AG10803 (cell line): ENCODE results near the gene PRDM16.

ENCODE experiments used
- DNase-seq: peaks from one replicate; pipeline ENCODE4 v3.0.0; 2010; ENCODE audit warnings: low read depth
- H3K4me3 ChIP-seq: 2 replicates; pipeline ENCODE4 v1.5.1; 2011; ENCODE audit warnings: mild to moderate bottlenecking, low read length, control low read depth
- TF ChIP-seq, protein P1 (sequence below): conservative IDR thresholded peaks from 2 replicates; pipeline ENCODE4 v1.5.1; 2011; ENCODE audit warnings: mild to moderate bottlenecking, low read length, control low read depth, inconsistent platforms

Gene PRDM16

DNA sequence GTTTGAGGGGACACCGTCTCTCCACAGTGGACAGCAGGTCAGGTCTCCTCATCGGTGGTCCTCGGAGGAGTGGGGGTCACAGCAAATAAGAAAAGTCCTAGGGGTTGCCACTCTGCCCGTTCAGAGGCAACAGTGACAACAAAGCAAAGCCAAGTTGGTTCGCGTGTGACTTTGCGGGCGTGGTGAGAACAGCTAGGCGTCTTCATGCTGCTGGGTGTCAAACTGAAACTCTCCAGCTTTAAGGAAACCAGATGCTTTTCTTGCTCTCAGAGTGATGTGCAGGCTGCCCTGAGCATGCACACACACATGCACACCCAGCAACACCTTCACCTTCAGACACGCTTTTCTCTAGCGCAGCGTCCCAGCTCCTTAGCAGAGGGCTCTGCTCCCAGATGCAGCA lies 315.4 kb downstream of the PRDM16 start:
- TF ChIP-seq, protein P1, sequence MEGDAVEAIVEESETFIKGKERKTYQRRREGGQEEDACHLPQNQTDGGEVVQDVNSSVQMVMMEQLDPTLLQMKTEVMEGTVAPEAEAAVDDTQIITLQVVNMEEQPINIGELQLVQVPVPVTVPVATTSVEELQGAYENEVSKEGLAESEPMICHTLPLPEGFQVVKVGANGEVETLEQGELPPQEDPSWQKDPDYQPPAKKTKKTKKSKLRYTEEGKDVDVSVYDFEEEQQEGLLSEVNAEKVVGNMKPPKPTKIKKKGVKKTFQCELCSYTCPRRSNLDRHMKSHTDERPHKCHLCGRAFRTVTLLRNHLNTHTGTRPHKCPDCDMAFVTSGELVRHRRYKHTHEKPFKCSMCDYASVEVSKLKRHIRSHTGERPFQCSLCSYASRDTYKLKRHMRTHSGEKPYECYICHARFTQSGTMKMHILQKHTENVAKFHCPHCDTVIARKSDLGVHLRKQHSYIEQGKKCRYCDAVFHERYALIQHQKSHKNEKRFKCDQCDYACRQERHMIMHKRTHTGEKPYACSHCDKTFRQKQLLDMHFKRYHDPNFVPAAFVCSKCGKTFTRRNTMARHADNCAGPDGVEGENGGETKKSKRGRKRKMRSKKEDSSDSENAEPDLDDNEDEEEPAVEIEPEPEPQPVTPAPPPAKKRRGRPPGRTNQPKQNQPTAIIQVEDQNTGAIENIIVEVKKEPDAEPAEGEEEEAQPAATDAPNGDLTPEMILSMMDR, result no peak
- DNase-seq, result no peak

DNA sequence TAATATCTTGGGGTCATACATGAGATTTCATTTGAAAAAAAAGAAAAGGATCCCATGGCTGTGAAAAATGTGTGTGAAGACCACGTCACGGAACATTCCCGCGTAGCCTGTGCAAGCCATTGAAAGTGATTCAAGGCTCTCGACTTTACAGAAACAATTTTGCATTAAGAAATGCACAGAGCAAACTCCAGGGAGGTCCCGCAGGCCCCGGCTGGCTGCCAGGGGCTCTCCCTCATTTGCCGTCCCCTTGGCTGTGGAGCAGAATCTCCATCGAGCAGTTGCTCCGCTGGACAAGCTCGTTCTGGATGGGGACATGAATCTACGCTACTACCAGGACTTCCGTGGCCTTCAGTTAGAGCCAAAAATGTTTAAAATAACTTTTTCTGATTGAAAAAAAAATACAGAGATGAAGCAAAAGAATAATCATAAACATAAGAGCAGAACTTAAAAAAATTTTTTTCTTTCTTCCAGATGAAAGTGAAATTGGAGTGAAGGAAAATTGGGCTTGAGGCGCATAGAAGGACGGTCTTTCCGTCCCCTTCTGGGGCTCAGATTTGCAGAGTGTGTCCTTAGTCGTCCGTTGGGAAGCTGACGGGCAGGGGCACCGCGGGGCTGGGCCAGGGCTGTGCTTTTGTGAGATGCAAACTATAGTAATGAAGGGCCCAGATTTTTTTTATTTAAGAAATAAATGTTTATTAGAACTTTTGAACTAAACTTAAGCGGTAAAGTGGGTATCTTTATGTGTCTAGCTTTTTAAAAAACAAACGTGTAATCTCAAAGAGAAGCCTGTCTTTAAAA lies 317.4 kb downstream of the PRDM16 start:
- H3K4me3 ChIP-seq, result no peak overlapping the region
- DNase-seq, result no peak
- TF ChIP-seq, protein P1, result no peak

More for the DNA sequence above, 315.4 kb downstream of the PRDM16 start:
- H3K4me3 ChIP-seq, result no peak overlapping the region

DNA sequence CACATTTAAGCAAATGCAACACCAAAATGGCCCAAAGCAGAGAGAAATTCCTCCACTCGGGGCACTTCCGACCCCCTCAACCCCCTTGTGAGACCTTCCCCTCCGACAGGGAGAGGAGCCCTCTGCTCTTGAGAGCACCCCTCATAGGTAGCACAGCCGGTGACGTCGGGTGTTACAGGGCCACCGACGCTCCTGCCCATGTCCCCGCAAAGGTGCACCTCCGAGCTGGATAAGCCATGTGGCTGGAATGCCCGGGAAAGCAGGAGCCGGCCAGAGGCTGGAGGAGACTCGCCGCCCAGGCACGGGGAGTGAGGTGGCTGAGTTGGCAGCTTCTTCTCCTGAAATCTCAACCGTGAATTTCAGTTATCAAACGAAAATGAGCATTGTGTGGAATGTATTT lies 318.4 kb downstream of the PRDM16 start:
- H3K4me3 ChIP-seq, result no peak overlapping the region
- DNase-seq, result no peak
- TF ChIP-seq, protein P1, result no peak

DNA sequence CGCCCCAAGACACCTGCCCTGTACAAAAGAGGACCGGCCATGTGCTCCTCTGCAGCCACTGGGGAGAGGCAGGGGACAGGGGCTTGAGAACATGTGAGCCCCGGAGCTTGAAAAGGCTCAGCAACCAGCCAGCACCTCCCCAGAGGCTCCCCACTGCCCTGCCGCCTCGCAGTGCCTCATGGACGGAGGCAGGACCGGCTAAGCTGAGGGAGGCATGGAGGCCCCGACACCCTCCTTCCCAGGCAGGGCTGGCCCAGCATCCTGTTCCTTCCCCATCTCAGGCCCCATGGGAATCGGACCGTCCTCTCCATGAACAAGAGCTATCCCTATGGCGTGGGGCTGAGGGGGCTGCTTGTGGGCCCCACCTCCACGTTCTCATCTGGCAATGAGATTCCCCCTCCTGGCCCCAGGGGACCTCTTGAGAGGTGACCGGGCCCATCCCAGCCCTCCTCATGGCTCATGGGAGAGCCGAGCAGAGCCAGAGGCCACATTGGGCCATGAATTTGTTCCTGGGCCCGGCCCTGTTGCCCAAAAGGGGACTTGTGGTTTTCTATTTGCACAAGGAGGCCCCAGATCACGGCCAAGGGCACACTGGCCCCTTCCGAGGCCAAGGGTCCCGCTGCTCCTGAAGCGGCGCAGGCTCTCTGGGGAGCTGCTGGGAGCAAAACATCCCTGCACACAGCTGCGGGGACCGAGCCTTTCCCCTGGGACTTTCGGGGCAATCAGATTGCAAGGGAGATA lies 320.3 kb downstream of the PRDM16 start:
- TF ChIP-seq, protein P1, result no peak
- DNase-seq, result no peak

DNA sequence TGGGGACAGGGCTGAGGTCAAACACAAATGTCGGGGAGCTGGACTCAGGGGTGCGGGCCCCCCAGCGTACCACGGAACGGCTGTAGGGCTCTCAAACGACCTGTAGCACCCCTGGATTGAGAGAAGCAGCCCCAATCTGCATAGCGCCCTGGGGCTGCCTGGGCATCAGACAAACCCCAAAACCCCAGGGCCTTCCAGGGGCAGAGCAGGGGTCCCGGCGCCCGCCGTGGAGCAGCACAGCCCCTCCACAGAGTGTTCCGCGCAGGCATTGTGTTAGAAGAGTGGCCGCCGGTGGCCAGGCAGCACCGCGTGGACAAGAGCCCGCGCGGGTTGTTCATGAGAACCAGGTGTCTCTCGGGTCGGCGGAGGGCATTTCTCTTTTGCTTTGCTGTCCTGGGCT lies 321.3 kb downstream of the PRDM16 start:
- TF ChIP-seq, protein P1, result no peak
- H3K4me3 ChIP-seq, result no peak overlapping the region
- no peak for DNase-seq

More for the DNA sequence above, 320.3 kb downstream of the PRDM16 start:
- no peak overlapping the region for H3K4me3 ChIP-seq

DNA sequence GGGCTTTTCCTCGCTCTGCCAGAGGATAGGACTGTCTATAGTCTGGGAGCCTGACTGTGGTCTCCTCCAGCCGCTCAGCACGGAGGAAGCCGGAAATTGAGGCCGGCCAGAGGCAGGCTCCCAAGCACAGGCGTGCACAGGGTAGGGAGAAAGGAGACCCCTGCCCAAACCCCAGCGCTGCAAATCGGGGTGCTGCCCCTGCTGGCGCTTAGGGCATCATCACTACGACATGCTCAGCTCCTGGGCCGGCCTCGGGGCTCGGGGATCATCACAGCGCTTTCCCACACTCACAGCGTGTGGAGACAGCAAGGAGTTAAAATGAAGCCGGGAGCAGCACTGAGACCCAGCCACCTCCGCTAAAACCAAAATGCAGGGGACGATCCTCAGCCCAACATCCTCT lies 322.7 kb downstream of the PRDM16 start:
- no peak for DNase-seq
- no peak overlapping the region for H3K4me3 ChIP-seq
- TF ChIP-seq, protein P1, result no peak
